CD8-positive, alpha-beta memory T cell (primary cell): Measurements from ENCODE around the gene DPH5. TPM values are rescaled to one million over a fixed set of nuclear protein-coding genes. Genes with fewer than 3 reads are reported as not detected.
A peak's percentile ranks its signal among the peaks of the same experiment; 100 is the strongest.

Experiments
- CTCF ChIA-PET: fragments of 350-600 bp; sonication (Branson Sonifier 250); formaldehyde crosslinking; loops from one replicate; lab custom pipeline; 2021; ENCODE audit warnings: antibody characterized with exemption; lab: Charles Lee
- POLR2A ChIA-PET: fragments of 350-600 bp; sonication (Branson Sonifier 250); formaldehyde crosslinking; loops from one replicate; lab custom pipeline; 2021; ENCODE audit warnings: antibody characterized with exemption; lab: Charles Lee
- DNase-seq, 5 donors: peaks; one replicate each; pipeline versions ENCODE4 v3.0.0 to v3.0.0-alpha.2; 2020 to 2022; ENCODE audit warnings: mixed read lengths in 1 of 5
- H3K27ac ChIP-seq: one replicate; pipeline ENCODE4 v1.7.0; 2013; ENCODE audit warnings: low read depth, mild to moderate bottlenecking, low read length, moderate library complexity
- H3K27me3 ChIP-seq: 2 replicates; pipeline ENCODE4 v1.7.0; 2013; ENCODE audit warnings: low read length, mild to moderate bottlenecking; ENCODE audit not compliant: insufficient read depth, poor library complexity, severe bottlenecking
- H3K36me3 ChIP-seq: 2 replicates; pipeline ENCODE4 v1.7.0; 2013; ENCODE audit warnings: mild to moderate bottlenecking, low read length, moderate library complexity; ENCODE audit not compliant: insufficient read depth
- H3K4me1 ChIP-seq: 2 replicates; pipeline ENCODE4 v1.7.0; 2013; ENCODE audit warnings: mild to moderate bottlenecking, low read length, moderate library complexity; ENCODE audit not compliant: insufficient read depth
- H3K4me3 ChIP-seq: 2 replicates; pipeline ENCODE4 v1.7.0; 2013; ENCODE audit warnings: mild to moderate bottlenecking, low read length
- H3K9me3 ChIP-seq: 2 replicates; pipeline ENCODE4 v1.7.0; 2013; ENCODE audit warnings: mild to moderate bottlenecking, low read length
- H3K27ac Mint-ChIP-seq, 8 donors: one replicate each; pipeline ENCODE4 v1.8.0; 2020 to 2021; ENCODE audit warnings: mixed read lengths in 8 of 8, mild to moderate bottlenecking in 6 of 8, inconsistent platforms in 3 of 8, moderate library complexity in 3 of 8
- H3K27me3 Mint-ChIP-seq, 2 donors: one replicate each; pipeline ENCODE4 v1.8.0; 2020 to 2021; ENCODE audit warnings: mixed read lengths in 2 of 2, mild to moderate bottlenecking in 1 of 2, moderate library complexity in 1 of 2
- H3K36me3 Mint-ChIP-seq, 3 donors: one replicate each; pipeline ENCODE4 v1.8.0; 2020 to 2021; ENCODE audit warnings: mixed read lengths in 3 of 3, inconsistent platforms in 1 of 3, mild to moderate bottlenecking in 1 of 3
- H3K4me1 Mint-ChIP-seq, 3 donors: one replicate each; pipeline ENCODE4 v1.8.0; 2020 to 2021; ENCODE audit warnings: mixed read lengths in 3 of 3, inconsistent platforms in 1 of 3, mild to moderate bottlenecking in 1 of 3
- H3K4me3 Mint-ChIP-seq, 7 donors: one replicate each; pipeline ENCODE4 v1.8.0; 2020 to 2021; ENCODE audit warnings: mixed read lengths in 7 of 7, mild to moderate bottlenecking in 6 of 7, moderate library complexity in 4 of 7, inconsistent platforms in 2 of 7
- H3K9me3 Mint-ChIP-seq, 5 donors: one replicate each; pipeline ENCODE4 v1.8.0; 2020 to 2022; ENCODE audit warnings: mixed read lengths in 5 of 5, mild to moderate bottlenecking in 3 of 5, moderate library complexity in 2 of 5, inconsistent platforms in 1 of 5
- polyA plus RNA-seq: library from polyadenylated mRNA; unstranded; fragments of 300-500 nt; fragmentation: Illumina TruSeq; gene quantifications from one replicate; pipeline ENCODE4 v1.2.3, GENCODE V29; 2021
- total RNA-seq, 2 experiments: library from RNA; stranded (reverse); gene quantifications; one replicate each; pipeline ENCODE4 v1.2.3, GENCODE V29; 2021

Gene DPH5
- total and polyA plus RNA-seq, 3 experiments from 2014 or later = 38.6 to 68.6 (median 58.5) TPM

DNA sequence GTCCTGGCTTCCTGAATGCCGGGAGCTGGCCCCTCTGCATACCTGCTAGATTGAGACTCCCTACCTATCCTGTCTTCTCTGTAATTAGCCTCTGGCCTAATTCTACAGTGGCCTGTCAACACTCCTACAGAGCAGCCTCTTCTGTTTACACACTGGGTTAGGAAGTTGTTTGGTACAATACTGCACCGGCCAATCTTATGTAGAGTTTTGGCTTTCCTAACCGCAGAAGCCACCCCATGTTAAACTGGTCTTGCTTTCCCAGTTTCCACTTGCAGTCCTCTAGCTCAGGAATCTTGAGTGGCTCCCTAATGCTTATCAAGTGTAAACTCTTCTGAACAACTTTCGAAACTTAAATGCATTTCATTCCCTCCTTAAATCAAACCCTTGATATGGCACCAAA is 42.8 kb downstream of the DPH5 start:
- no peaks in the 10 kb centered on the region for H3K9me3 Mint-ChIP-seq
- H3K27ac Mint-ChIP-seq = no peak overlapping the region
- CTCF ChIA-PET = no interaction called here
- POLR2A ChIA-PET = interaction anchor here (0.6 kb wide), 1 partner anchor 46 kb away, joined by 8 read pairs; no protein-coding TSS in a partner anchor
- DNase-seq = no peak
- no peaks in the 10 kb centered on the region for H3K27me3 Mint-ChIP-seq
- H3K9me3 ChIP-seq = no peaks in the 10 kb centered on the region
- no peaks in the 10 kb centered on the region for H3K36me3 ChIP-seq
- H3K4me1 Mint-ChIP-seq = peaks cover 13 to 30% (median 28%) of the 10 kb centered on the region in 3 donors
- no peak overlapping the region for H3K4me3 ChIP-seq
- peaks cover 45 to 61% (median 54%) of the 10 kb centered on the region in 3 donors for H3K36me3 Mint-ChIP-seq
- no peak overlapping the region for H3K27ac ChIP-seq
- H3K27me3 ChIP-seq = no peaks in the 10 kb centered on the region
- no peak overlapping the region for H3K4me3 Mint-ChIP-seq
- no peaks in the 10 kb centered on the region for H3K4me1 ChIP-seq

DNA sequence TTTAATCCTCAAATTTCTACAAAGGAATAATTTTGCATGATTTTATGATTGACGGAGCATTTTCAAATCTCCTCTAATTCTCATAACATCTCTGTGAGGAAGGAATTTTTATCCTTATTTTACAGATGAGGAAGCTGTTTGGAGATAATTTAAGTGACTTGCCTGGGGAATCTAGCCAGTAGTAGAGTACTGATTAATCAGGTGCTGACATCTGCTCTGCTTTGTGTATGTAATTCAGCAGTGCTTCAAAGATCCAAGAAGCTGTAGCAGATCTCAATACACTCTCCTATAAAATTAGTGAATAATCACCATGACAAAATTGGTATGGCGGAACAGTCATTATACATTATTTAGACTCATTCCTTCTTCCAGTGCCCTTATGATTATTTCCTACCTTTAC is 46.0 kb downstream of the DPH5 start:
- POLR2A ChIA-PET = no interaction called here

DNA sequence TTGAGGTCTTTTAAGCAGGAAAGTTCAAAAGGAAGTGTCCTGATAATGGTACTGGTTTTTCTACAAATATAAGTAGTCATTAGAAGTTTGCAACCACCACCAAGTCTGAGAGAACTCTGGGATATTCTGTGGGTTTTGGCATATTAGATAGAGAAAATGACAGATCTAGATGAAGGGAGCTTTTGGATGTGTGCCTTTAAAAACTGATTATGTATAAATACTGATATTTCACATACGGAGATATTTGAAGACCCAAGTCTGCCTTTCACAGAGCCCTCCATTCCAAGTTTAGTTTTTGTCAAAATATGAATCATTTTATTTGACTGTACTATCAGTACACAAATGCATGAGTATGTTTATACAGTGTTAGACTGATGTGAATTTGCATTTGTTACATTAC is 48.6 kb downstream of the DPH5 start:
- POLR2A ChIA-PET = no interaction called here
- Mint-ChIP-seq H3K4me1 (peaks cover 21 to 39% (median 29%) of the 10 kb centered on the region in 3 donors), H3K9me3 (no peaks in the 10 kb centered on the region), H3K4me3 (no peak overlapping the region), H3K36me3 (peaks cover 29 to 65% (median 33%) of the 10 kb centered on the region in 3 donors), H3K27me3 (no peaks in the 10 kb centered on the region), H3K27ac (peak overlapping the region in 3 of 8 donors; percentile 11 to 44 (median 40))
- Histone ChIP-seq H3K36me3 (peaks cover 7% of the 10 kb centered on the region), H3K9me3 (no peaks in the 10 kb centered on the region), H3K27ac (no peak overlapping the region), H3K4me3 (no peak overlapping the region), H3K4me1 (no peaks in the 10 kb centered on the region), H3K27me3 (no peaks in the 10 kb centered on the region)
- CTCF ChIA-PET = no interaction called here
- no peak for DNase-seq

More for the DNA sequence above, 46.0 kb downstream of the DPH5 start:
- Mint-ChIP-seq H3K27me3 (no peaks in the 10 kb centered on the region), H3K4me3 (no peak overlapping the region), H3K27ac (no peak overlapping the region), H3K9me3 (no peaks in the 10 kb centered on the region), H3K4me1 (peaks cover 11 to 35% (median 24%) of the 10 kb centered on the region in 3 donors), H3K36me3 (peaks cover 39 to 73% (median 49%) of the 10 kb centered on the region in 3 donors)
- Histone ChIP-seq H3K4me1 (no peaks in the 10 kb centered on the region), H3K9me3 (no peaks in the 10 kb centered on the region), H3K4me3 (no peak overlapping the region), H3K36me3 (peaks cover 6% of the 10 kb centered on the region), H3K27ac (no peak overlapping the region), H3K27me3 (no peaks in the 10 kb centered on the region)
- CTCF ChIA-PET = no interaction called here
- DNase-seq = no peak

DNA sequence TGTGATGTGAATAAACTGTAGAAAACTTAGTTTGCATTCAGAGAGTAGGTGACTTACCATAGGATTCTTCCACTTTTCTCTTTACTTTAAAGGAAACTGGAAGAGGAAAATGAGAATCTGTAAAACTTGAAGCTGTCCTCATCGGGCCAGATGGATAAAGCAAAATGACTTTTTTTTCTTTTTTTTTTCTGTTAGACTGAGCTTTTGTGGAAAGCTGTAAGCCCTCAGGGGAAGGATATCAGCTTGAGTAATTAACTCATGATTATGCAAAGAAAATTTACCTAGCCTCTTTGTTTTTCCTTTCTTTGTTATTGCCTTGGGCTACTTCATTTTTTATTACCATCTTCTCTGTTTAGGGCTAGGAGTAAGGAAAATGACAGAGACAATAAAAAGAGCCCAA is 53.4 kb downstream of the DPH5 start:
- peaks cover 19% of the 10 kb centered on the region for H3K4me1 ChIP-seq
- H3K4me3 ChIP-seq = no peak overlapping the region
- no peaks in the 10 kb centered on the region for H3K27me3 ChIP-seq
- no peaks in the 10 kb centered on the region for H3K9me3 ChIP-seq
- POLR2A ChIA-PET = no interaction called here
- no peaks in the 10 kb centered on the region for H3K27me3 Mint-ChIP-seq
- H3K4me1 Mint-ChIP-seq = peaks cover 33 to 64% (median 59%) of the 10 kb centered on the region in 3 donors
- H3K4me3 Mint-ChIP-seq = no peak overlapping the region
- no peak for DNase-seq
- CTCF ChIA-PET = no interaction called here
- H3K27ac ChIP-seq = no peak overlapping the region
- H3K9me3 Mint-ChIP-seq = no peaks in the 10 kb centered on the region
- peak overlapping the region in 5 of 8 donors; percentile 6 to 96 (median 19) for H3K27ac Mint-ChIP-seq
- peaks cover 21 to 49% (median 25%) of the 10 kb centered on the region in 3 donors for H3K36me3 Mint-ChIP-seq
- H3K36me3 ChIP-seq = peaks cover 13% of the 10 kb centered on the region

DNA sequence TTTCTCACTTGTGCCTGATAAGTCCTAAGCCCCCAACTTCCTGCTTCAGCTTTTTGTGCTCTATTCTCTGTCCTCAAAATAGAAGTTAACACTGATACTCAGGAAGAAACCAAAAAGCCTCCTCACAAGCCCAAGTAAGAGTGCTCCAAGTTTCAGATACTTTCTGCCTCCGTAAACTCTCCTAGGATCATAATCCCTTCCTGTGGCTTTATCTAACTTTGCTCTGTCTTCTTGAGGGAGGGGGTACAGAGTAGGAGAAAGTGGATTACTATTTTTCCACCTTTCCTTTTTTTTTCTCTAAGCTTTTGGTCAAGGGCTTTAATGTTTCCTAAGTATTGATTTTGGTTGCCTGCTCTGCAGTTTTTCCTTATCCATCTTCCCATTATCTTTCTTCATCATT is 54.6 kb downstream of the DPH5 start:
- H3K27ac Mint-ChIP-seq = peak overlapping the region in 4 of 8 donors; percentile 3 to 58 (median 44)
- CTCF ChIA-PET = interaction anchor here (1.0 kb wide), 1 partner anchor 44 kb away, joined by 3 read pairs; no protein-coding TSS in a partner anchor
- no peaks in the 10 kb centered on the region for H3K27me3 Mint-ChIP-seq
- Histone ChIP-seq H3K36me3 (peaks cover 18% of the 10 kb centered on the region), H3K4me3 (no peak overlapping the region), H3K9me3 (no peaks in the 10 kb centered on the region), H3K4me1 (peaks cover 19% of the 10 kb centered on the region), H3K27ac (no peak overlapping the region), H3K27me3 (no peaks in the 10 kb centered on the region)
- H3K4me1 Mint-ChIP-seq = peaks cover 28 to 55% (median 51%) of the 10 kb centered on the region in 3 donors
- H3K36me3 Mint-ChIP-seq = peaks cover 20 to 48% (median 27%) of the 10 kb centered on the region in 3 donors
- H3K4me3 Mint-ChIP-seq = no peak overlapping the region
- no peak for DNase-seq
- H3K9me3 Mint-ChIP-seq = no peaks in the 10 kb centered on the region
- POLR2A ChIA-PET = no interaction called here

DNA sequence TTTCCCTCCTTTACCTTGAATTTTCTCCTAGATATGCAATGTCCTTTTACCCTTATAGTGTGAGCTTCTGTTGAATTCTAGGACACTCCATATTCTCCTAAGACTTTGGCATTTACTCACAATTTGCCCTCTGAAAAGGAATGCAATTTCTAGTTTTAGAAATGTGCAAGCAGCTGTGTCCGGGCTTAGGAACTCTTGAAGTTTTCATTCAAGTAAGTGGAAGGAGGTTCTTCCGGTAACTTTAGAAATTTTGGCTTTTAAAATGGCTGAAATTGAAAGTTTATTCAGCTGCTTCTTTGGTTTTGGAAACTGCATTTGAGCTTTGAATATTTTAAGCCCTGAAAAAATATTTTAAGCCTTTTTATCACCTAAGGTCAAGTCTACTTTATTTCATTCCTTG is 56.3 kb downstream of the DPH5 start:
- POLR2A ChIA-PET = no interaction called here
- H3K27ac Mint-ChIP-seq = peak overlapping the region in 1 of 8 donors; percentile 15
- Histone ChIP-seq H3K4me1 (peaks cover 19% of the 10 kb centered on the region), H3K4me3 (no peak overlapping the region), H3K9me3 (no peaks in the 10 kb centered on the region), H3K27ac (no peak overlapping the region), H3K36me3 (peaks cover 11% of the 10 kb centered on the region), H3K27me3 (no peaks in the 10 kb centered on the region)
- CTCF ChIA-PET = interaction anchor here (0.8 to 1.4 kb wide), 2 partner anchors 11 to 270 kb away, joined by 3 to 4 read pairs; no protein-coding TSS in a partner anchor
- H3K9me3 Mint-ChIP-seq = no peaks in the 10 kb centered on the region
- H3K4me3 Mint-ChIP-seq = no peak overlapping the region
- peaks cover 13 to 54% (median 28%) of the 10 kb centered on the region in 3 donors for H3K36me3 Mint-ChIP-seq
- peaks cover 30 to 59% (median 56%) of the 10 kb centered on the region in 3 donors for H3K4me1 Mint-ChIP-seq
- H3K27me3 Mint-ChIP-seq = no peaks in the 10 kb centered on the region
- no peak for DNase-seq

DNA sequence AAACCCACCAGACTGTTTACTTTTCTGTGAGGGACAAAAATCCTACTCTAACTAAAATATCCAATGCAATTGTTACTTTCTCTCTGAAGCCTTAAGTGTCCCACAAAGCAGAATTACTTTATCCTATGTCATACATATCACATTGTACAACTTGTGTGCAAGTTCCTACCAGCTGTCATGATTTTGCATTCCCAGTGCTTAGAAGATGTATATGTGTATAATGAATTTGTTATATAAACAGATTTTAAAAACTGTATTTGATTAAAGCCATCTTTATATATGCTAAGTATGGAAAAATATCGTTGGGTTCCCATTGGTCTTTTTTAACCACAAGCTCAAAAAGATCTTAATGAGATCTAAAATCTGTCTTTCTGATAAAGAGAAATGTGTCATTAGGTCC is 57.0 kb downstream of the DPH5 start:
- Histone ChIP-seq H3K27me3 (no peaks in the 10 kb centered on the region), H3K9me3 (no peaks in the 10 kb centered on the region), H3K4me1 (peaks cover 19% of the 10 kb centered on the region), H3K27ac (no peak overlapping the region), H3K36me3 (peaks cover 11% of the 10 kb centered on the region), H3K4me3 (no peak overlapping the region)
- H3K9me3 Mint-ChIP-seq = no peaks in the 10 kb centered on the region
- ChIA-PET POLR2A (no interaction called here), CTCF (interaction anchor here (1.4 kb wide), 1 partner anchor 270 kb away, joined by 4 read pairs; no protein-coding TSS in a partner anchor)
- H3K27ac Mint-ChIP-seq = no peak overlapping the region
- DNase-seq = no peak
- no peaks in the 10 kb centered on the region for H3K27me3 Mint-ChIP-seq
- peaks cover 11 to 52% (median 24%) of the 10 kb centered on the region in 3 donors for H3K36me3 Mint-ChIP-seq
- H3K4me1 Mint-ChIP-seq = peaks cover 28 to 56% (median 53%) of the 10 kb centered on the region in 3 donors
- H3K4me3 Mint-ChIP-seq = no peak overlapping the region

DNA sequence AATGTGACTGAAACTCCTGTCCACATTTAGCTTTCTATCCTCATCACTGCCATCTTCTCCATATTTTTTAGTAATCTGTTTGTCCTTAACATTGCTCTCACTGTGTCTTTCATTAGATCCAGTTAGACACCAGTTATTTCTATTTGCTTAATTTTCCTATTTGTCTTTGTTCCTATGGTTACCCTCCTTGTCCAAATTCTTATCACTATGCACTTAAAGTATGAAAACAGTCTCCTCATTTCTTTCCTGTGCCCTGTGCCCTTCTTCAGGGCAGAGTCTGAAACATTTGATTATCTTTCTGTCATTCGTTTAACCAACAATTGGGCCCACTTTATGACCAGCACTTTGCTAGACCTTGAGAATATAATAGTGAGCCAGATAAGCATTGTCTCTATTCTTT is 65.5 kb downstream of the DPH5 start:
- H3K27ac ChIP-seq = no peak overlapping the region
- H3K9me3 ChIP-seq = no peaks in the 10 kb centered on the region
- no peak for DNase-seq
- H3K4me3 Mint-ChIP-seq = no peak overlapping the region
- H3K4me3 ChIP-seq = no peak overlapping the region
- H3K27me3 Mint-ChIP-seq = no peaks in the 10 kb centered on the region
- ChIA-PET POLR2A (no interaction called here), CTCF (interaction anchor here (1.3 kb wide), 1 partner anchor 11 kb away, joined by 4 read pairs; no protein-coding TSS in a partner anchor)
- H3K27me3 ChIP-seq = no peaks in the 10 kb centered on the region
- H3K4me1 ChIP-seq = no peaks in the 10 kb centered on the region
- H3K36me3 ChIP-seq = no peaks in the 10 kb centered on the region
- H3K9me3 Mint-ChIP-seq = no peaks in the 10 kb centered on the region
- peaks cover 24 to 52% (median 27%) of the 10 kb centered on the region in 3 donors for H3K36me3 Mint-ChIP-seq
- H3K27ac Mint-ChIP-seq = peak overlapping the region in 5 of 8 donors; percentile 4 to 42 (median 29)
- H3K4me1 Mint-ChIP-seq = peaks cover 27 to 70% (median 47%) of the 10 kb centered on the region in 3 donors
